Motor neuron (in vitro differentiated cells): Measurements from ENCODE around the gene CAPN11. TPM values are rescaled to one million over a fixed set of nuclear protein-coding genes. Genes with fewer than 3 reads are reported as not detected.

ENCODE experiments used
- ATAC-seq, 8 experiments: fragments of 200-7000 bp; cut with Tn5 transposase; replicated peaks in 6 of 8; 2 replicates each; pipeline ENCODE4 v1.8.0; 2021; ENCODE audit warnings: mild to moderate bottlenecking in 8 of 8, moderate library complexity in 8 of 8
- H3K27ac ChIP-seq, 2 donors: fragments of 250-450 bp; sonication (Bioruptor Pico); 2 replicates each; pipeline ENCODE4 v1.9.0; 2021; ENCODE audit warnings: antibody characterized with exemption in 2 of 2, mild to moderate bottlenecking in 2 of 2, moderate library complexity in 1 of 2
- H3K4me1 ChIP-seq, 2 donors: fragments of 250-450 bp; sonication (Bioruptor Pico); replicated peaks in 1 of 2; 2 replicates each; pipeline ENCODE4 v1.6.1; 2021; ENCODE audit warnings: antibody characterized with exemption in 2 of 2, mild to moderate bottlenecking in 2 of 2, moderate library complexity in 1 of 2
- H3K4me3 ChIP-seq, 5 donors: fragments of 250-450 bp; sonication (Bioruptor Pico); 2 replicates each; pipeline ENCODE4 v1.9.0; 2021; ENCODE audit warnings: antibody characterized with exemption in 5 of 5, mild to moderate bottlenecking in 5 of 5, moderate library complexity in 4 of 5
- WGBS, 10 experiments: fragments of 450-650 bp; shearing (Covaris generic); methylation state at CpG; one replicate each; pipeline ENCODE4 v1.0.0; 2022; 5-methylcytosine and 5-hydroxymethylcytosine counted together
- in situ Hi-C, 9 experiments: fragments of 400-800 bp; cut with MboI; loops; one replicate each; pipeline ENCODE4 v1.15.0; 2021; ENCODE audit warnings: low sequenced_read_pairs in 9 of 9, low pct_unique_long_range_greater_than_20kb in 2 of 9; ENCODE audit not compliant: unreplicated experiment in 9 of 9
- total RNA-seq, 8 experiments: library from RNA; unstranded; fragments of 300-600 nt; gene quantifications; 2 replicates each; pipeline versions ENCODE4 v1.2.3 to v1.2.4, GENCODE V29; 2022

CAPN11 gene
- total RNA-seq, 8 experiments from 2014 or later: 0.13 to 0.71 (median 0.20) TPM; not detected in 5

DNA sequence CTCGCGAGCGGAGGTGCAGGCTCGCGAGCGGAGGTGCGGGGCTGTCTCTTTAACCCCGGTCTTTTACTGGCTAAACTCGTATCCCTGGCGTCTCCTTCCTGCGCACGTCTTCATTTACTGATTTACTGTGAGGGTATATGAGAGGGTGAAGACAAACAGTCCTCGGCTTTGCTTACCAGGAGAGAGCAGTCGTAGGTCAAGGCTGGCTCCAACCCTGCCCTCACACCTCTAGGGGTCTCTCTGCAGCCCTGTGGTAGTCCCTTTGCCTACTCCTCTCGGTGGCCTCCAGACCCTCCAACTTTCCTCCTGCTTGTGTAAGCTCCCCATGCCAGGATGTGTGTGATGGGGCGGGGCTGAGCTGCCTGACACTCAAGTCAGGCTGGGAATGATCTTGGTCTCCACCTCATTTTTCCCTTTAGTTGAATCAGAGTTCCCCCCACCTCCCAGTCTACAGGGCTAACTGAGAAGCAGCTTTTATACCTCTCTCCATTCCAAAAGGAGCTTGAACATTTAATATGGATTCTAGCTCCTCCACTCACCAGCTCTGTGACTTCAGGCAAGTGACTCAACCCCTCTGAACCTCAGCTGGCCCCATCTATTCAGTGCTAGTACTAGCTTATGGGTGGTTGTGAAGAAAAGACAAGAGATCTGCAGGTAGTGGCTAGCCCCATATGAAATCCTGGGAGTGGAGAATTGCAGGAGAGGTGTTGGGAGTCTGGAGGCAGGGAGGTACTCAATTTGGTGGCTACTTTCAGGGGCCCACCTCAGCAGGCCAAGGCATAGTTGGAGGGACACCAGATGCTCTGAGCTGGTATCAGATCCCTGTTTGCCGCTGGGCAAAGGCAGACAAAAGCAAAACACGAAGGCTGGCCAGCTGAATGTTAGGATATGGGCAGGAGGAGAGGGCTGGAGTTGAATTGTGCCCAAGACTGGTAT is 65.7 kb downstream of the CAPN11 start:
- H3K27ac ChIP-seq: peak overlapping the region; percentile 6 to 71

DNA sequence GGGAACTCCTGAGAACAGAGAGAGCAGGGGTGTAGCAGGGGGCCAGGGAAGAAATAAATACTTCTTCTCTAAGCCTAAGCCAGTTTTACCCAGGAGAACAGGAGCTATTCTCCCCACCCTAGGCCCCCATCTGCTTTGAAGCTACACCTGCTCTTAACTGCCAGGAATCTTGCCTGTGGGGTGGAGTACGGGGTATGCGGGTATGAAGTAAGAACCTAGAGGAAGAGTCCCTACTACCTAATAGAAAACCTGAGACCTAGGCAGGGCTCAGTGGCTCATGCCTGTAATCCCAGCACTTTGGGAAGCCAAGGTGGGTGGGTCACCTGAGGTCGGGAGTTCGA is 66.3 kb downstream of the CAPN11 start:
- in situ Hi-C loops: loop anchor here in 1 of 9 experiments (25.0 kb wide), 1 partner anchor 113 kb away; no protein-coding TSS in a partner anchor
- ATAC-seq: no peak
- H3K4me1 ChIP-seq: peaks cover 54 to 67% of the 10 kb centered on the region in 2 donors
- peak overlapping the region in 3 of 5 donors; percentile 35 to 44 (median 38) for H3K4me3 ChIP-seq
- WGBS, 10 experiments: 60 to 100% (median 89%) methylated on average over 2 to 4 of the region's 4 CpGs; no CpG with 5 or more reads in 5 of the 10 experiments
- H3K27ac ChIP-seq: peak overlapping the region in 1 of 2 donors; percentile 71

More for the DNA sequence above, 65.7 kb downstream of the CAPN11 start:
- in situ Hi-C loops: no loop called here
- WGBS, 10 experiments: 6 to 83% (median 28%) methylated on average over 2 to 4 of the region's 18 CpGs; no CpG with 5 or more reads in 6 of the 10 experiments
- peak in 6 of 8 experiments; percentile 0 to 12 (median 4) for ATAC-seq
- H3K4me1 ChIP-seq: peaks cover 54 to 67% of the 10 kb centered on the region in 2 donors
- H3K4me3 ChIP-seq: peak overlapping the region; percentile 35 to 67 (median 39)

DNA sequence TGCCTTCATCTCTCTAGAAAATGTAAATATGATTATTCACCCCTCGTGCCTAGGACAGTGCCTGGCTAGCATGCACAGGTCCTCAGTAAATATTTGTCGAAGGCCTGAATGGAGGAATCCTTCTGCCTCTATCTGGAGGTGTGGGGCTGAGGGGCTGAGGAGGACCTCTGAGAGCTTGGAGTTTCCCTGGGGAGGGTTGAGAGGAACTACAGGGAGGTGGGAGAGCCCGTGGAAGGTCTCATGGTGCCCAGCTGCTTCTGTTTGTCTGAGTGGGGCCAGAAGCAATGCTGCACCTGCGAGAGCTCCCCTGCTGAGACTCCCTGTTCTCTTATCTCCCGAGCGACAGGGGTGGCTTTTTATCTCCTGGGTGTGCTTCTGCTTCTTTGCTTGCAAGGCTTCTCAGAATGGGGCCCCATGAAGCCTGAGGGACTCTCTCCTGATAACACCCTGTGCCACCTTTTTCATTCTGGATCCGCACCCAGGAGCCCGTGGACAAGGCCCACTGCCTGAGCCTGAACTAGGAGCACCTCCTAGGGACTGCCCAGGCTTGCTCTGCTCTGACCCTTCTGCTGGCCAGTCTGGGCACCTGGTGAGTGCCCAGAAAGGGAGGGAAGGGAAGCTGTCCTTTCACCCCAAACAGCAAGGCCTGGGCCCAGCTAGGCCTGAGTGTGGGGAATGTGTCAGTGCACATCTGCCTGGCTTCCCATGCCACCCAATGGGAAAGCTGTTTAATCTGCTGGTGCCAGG is 67.1 kb downstream of the CAPN11 start:
- Histone ChIP-seq H3K4me3 (peak overlapping the region in 1 of 5 donors; percentile 19), H3K4me1 (peaks cover 54 to 67% of the 10 kb centered on the region in 2 donors), H3K27ac (peak overlapping the region; percentile 87 to 89)
- in situ Hi-C loops: loop anchor here in 1 of 9 experiments (25.0 kb wide), 1 partner anchor 113 kb away; no protein-coding TSS in a partner anchor
- no peak for ATAC-seq
- WGBS, 10 experiments: 51 to 100% (median 71%) methylated on average over 1 to 7 of the region's 8 CpGs; no CpG with 5 or more reads in 3 of the 10 experiments

DNA sequence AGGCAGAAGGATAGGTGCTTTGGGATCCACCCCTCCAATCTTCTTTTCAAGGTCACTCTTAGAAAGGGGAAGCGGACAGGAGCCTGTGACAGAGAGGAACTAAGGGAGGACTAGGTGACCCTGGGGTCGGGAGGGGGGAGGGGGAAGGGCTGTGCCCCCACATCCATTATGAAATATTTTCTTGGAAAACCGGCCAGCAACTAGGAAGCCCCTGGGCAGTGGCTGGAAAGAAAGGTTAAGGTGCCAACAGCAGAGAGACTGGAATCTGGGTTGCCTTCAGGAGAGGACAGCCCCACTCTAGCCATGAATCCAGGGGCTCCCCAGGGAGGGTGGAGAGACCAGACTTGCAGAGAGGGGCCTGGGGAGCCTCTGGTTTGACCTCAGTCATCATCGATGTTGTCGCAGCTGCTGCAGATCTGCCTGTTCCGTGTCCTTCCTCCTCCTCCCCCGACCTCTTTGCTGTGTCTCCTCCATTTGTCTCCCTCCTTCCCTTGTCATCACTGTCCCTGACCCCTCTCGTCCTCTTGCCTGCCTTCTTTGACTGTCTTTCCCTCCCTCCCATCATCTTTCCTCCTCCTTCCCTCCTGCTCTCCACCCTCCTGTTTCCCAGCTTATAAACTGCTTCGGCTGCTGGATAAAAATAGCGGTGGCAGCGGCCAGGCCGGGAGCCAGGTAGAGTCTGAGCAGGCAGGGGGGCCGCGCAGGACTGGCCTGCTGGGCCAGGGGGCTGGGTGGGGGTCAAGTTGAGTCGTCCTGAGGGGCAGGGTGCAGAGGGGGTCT is 67.9 kb downstream of the CAPN11 start:
- WGBS, 10 experiments: 12 to 69% (median 37%) methylated on average over 2 to 5 of the region's 15 CpGs; no CpG with 5 or more reads in 3 of the 10 experiments
- peak overlapping the region in 3 of 5 donors; percentile 13 to 21 (median 19) for H3K4me3 ChIP-seq
- ATAC-seq: peak in 3 of 8 experiments; percentile 0 to 7 (median 2)
- peak overlapping the region; percentile 87 to 89 for H3K27ac ChIP-seq
- in situ Hi-C loops: loop anchor here in 1 of 9 experiments (25.0 kb wide), 1 partner anchor 114 kb away; no protein-coding TSS in a partner anchor
- H3K4me1 ChIP-seq: peaks cover 51 to 62% of the 10 kb centered on the region in 2 donors

DNA sequence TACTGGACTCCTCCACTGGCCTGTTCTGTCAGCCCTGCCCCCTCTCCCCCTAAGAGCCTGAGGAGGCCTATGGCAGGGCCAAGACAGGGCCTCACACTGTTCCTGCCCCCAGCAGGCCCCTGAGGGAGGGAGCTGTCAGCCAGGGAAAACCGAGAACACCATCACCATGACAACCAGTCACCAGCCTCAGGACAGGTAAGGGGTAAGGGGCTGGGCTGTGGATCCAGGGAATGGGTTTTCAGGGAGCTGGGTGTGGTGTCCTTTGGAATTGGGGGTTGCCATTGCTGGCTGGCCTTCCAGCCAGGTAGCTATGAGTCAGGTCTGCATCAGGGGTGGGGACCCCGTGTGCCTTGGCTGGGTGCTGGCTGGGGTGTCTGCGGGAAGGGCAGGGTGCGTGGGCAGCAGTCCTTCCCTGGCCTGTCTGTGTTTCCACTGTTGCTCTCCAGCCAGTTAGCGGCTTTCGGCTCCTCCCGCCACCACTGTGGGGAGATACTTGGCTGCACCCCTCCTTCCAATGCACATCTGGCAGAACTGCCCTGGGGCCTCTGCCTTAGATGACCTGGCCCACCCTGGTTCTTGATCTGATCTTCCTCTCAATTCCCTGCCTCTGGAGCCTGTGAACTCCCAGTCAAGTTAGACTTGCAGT is 68.7 kb downstream of the CAPN11 start:
- ATAC-seq: peak in 7 of 8 experiments; percentile 2 to 31 (median 13)
- 94 to 100% methylated on average over 4 to 5 of the region's 7 CpGs; no CpG with 5 or more reads in 8 of the 10 experiments for WGBS, 10 experiments
- in situ Hi-C loops: loop anchor here in 1 of 9 experiments (25.0 kb wide), 1 partner anchor 115 kb away; no protein-coding TSS in a partner anchor
- Histone ChIP-seq H3K4me1 (peaks cover 46 to 54% of the 10 kb centered on the region in 2 donors), H3K27ac (peak overlapping the region; percentile 87 to 89), H3K4me3 (peak overlapping the region in 3 of 5 donors; percentile 13 to 21 (median 19))

DNA sequence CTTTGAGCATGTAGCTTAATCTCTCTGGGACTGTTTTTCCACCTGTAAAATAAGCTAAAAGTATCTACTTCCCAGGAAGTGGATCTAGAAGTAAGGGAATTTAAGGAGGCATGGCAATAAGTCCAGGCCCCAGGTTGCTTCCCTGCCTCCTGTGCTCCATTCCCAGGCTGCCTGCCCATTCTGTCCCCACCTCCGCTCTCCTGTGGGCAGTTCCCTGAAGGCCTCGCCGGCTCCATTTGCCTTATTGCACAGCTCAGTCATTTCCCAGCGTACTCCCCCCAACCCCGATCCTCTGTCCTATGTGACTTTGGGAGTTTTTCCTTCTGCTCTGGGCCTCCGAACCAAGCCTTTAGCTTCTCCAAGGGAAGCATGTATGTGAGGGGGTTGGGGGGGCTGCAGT is 69.4 kb downstream of the CAPN11 start:
- in situ Hi-C loops: loop anchor here in 1 of 9 experiments (25.0 kb wide), 1 partner anchor 116 kb away; no protein-coding TSS in a partner anchor
- WGBS, 10 experiments: 80 to 100% (median 100%) methylated on average over 1 to 5 of the region's 6 CpGs; no CpG with 5 or more reads in 1 of the 10 experiments
- no peak overlapping the region for H3K4me3 ChIP-seq

DNA sequence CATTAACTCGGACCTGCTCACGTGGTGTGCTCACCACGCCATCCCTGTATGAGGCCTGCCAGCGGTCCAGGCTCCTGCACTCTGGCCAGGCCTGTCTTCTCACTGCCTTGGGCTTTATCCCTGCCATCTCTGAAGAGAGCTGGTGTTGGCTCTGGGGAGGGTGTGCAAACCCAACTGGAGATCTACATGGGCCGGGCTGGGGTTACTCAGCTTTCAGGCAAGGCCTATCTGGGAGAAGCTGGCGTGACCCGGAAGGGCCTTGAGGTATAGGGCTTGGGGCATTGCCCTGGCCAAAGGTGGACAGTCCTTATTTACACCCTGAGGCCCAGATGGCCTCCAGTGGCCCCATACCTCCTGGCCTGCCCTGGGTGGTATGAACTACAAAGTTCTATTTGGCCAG is 69.8 kb downstream of the CAPN11 start:
- in situ Hi-C loops: loop anchor here in 1 of 9 experiments (25.0 kb wide), 1 partner anchor 116 kb away; no protein-coding TSS in a partner anchor
- no peak for ATAC-seq
- 0 to 100% (median 90%) methylated on average over 1 to 3 of the region's 7 CpGs; no CpG with 5 or more reads in 3 of the 10 experiments for WGBS, 10 experiments
- Histone ChIP-seq H3K4me1 (peaks cover 41 to 46% of the 10 kb centered on the region in 2 donors), H3K4me3 (no peak overlapping the region), H3K27ac (peak overlapping the region in 1 of 2 donors; percentile 89)

More for the DNA sequence above, 69.4 kb downstream of the CAPN11 start:
- H3K4me1 ChIP-seq: peaks cover 41 to 47% of the 10 kb centered on the region in 2 donors
- no peak for ATAC-seq
- H3K27ac ChIP-seq: peak overlapping the region in 1 of 2 donors; percentile 89

DNA sequence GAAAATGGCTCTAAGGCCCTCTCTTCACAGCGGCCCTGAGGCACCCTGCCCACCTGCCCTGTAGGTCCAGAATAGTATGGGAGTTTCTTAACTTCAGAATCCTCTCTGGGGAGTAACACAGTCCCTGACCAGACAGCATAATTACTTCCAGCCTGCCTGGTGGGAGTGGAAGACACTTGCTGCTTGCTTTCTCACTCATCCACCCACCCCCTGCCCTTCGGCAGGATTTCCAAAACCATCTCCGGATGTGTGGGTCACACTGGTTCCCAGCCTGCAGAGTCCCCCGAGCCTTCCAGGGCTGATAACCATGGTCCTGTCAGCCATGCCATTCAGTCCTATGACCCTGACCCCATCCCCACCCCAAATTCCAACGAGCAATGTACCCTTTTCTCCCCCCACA is 70.2 kb downstream of the CAPN11 start:
- in situ Hi-C loops: loop anchor here in 1 of 9 experiments (25.0 kb wide), 1 partner anchor 117 kb away; no protein-coding TSS in a partner anchor

DNA sequence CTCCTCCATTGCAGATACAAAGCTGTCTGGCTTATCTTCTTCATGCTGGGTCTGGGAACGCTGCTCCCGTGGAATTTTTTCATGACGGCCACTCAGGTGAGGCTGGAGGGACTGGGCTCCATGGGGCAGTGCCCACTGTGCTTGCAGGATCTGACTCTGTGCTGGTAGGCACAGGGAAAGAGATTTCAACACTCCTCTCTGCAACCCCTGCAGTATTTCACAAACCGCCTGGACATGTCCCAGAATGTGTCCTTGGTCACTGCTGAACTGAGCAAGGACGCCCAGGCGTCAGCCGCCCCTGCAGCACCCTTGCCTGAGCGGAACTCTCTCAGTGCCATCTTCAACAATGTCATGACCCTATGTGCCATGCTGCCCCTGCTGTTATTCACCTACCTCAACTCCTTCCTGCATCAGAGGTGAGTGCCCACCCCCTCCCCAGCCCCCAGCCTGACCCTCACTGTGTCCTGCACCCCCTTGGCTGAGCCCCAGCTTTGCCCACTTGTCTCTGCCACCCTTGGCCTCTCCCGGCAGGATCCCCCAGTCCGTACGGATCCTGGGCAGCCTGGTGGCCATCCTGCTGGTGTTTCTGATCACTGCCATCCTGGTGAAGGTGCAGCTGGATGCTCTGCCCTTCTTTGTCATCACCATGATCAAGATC is 70.9 kb downstream of the CAPN11 start:
- in situ Hi-C loops: loop anchor here in 2 of 9 experiments (10.0 to 25.0 kb wide), 2 partner anchors 55 to 117 kb away; no protein-coding TSS in a partner anchor
- peaks cover 36 to 41% of the 10 kb centered on the region in 2 donors for H3K4me1 ChIP-seq

More for the DNA sequence above, 70.2 kb downstream of the CAPN11 start:
- Histone ChIP-seq H3K27ac (no peak overlapping the region), H3K4me1 (peaks cover 41 to 46% of the 10 kb centered on the region in 2 donors), H3K4me3 (no peak overlapping the region)
- peak in 2 of 8 experiments; percentile 11 to 18 for ATAC-seq
- WGBS, 10 experiments: 0 to 100% (median 39%) methylated on average over 1 of the region's 5 CpGs; no CpG with 5 or more reads in 6 of the 10 experiments

DNA sequence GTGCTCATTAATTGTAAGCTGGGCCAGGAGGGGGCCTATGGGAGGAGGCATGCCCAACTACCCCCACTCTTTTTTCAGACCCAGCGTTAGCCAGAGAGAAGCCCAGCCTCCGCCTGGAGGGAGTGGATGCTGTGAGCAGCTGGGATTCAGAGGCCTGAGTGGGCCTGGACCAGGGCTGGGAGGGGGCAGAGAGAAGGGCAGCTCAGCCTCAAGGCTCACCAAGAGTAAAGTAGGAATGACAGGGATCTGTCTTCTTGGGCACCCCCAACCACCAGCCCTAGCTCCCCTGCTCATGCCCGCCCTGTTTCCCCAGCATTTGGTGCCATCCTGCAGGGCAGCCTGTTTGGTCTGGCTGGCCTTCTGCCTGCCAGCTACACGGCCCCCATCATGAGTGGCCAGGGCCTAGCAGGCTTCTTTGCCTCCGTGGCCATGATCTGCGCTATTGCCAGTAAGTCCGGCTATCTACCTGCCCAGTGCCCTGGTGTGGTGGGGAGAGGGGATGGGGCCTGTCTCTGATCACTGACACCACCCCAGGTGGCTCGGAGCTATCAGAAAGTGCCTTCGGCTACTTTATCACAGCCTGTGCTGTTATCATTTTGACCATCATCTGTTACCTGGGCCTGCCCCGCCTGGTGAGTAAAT is 71.5 kb downstream of the CAPN11 start:
- in situ Hi-C loops: loop anchor here in 2 of 9 experiments (10.0 to 25.0 kb wide), 2 partner anchors 55 to 118 kb away; no protein-coding TSS in a partner anchor
- Histone ChIP-seq H3K4me1 (peaks cover 30 to 34% of the 10 kb centered on the region in 2 donors), H3K27ac (no peak overlapping the region), H3K4me3 (no peak overlapping the region)
- no peak for ATAC-seq
- 98 to 100% (median 100%) methylated on average over 1 to 6 of the region's 10 CpGs; no CpG with 5 or more reads in 6 of the 10 experiments for WGBS, 10 experiments

More for the DNA sequence above, 70.9 kb downstream of the CAPN11 start:
- ATAC-seq: no peak
- H3K27ac ChIP-seq: no peak overlapping the region
- 100% methylated on average over 1 of the region's 11 CpGs; no CpG with 5 or more reads in 9 of the 10 experiments for WGBS, 10 experiments
- no peak overlapping the region for H3K4me3 ChIP-seq
